ENCODE results near the gene CENATAC.

The CENATAC gene

DNA sequence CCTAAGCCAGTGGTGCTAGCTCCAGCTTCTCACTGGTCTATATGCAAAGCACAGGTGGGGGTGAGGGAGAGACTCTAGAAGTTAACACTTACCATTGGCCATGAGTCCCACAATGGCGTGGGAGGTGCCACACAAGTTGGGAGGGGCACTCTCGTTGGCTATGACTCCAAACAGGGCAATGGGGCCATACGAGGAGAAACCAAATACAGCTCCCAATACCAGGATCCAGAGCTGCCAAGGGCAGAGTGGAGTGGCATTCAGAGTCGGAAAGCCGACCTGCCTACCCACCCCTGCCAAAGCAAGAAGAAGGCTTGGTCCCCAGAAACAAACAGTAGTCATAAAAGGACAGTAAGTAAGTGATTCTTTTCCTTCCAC is 27.1 kb downstream of the CENATAC start:
- Histone ChIP-seq H3K4me3 (ENCODE audit: low read depth, low read length) (peak overlapping the region; percentile 11), H3K4me2 (ENCODE audit: low read length) (no peak overlapping the region), H2BK12ac (ENCODE audit: low read length) (peak overlapping the region; percentile 23), H3K4me1 (ENCODE audit: control insufficient read depth in 1 of 2, insufficient read depth in 2 of 2, low read length in 2 of 2) (peaks cover 32 to 45% of the 10 kb centered on the region in 2 experiments), H2AK5ac (ENCODE audit: low read length) (no peak overlapping the region), H3K23ac (ENCODE audit: low read length) (no peak overlapping the region), H3K79me1 (ENCODE audit: low read length) (peaks cover 1% of the 10 kb centered on the region), H3K14ac (ENCODE audit: low read length) (no peak overlapping the region), H3K4ac (ENCODE audit: low read depth, low read length) (no peak overlapping the region), H4K91ac (ENCODE audit: low read depth, low read length) (no peak overlapping the region), H3K9me3 (ENCODE audit: insufficient read depth, low read depth, low read length) (peaks cover 2% of the 10 kb centered on the region), H2BK5ac (ENCODE audit: low read depth, low read length, poor library complexity) (peak overlapping the region; percentile 34), H3K18ac (ENCODE audit: low read length) (no peak overlapping the region), H3K27me3 (ENCODE audit: insufficient read depth, low read length) (no peaks in the 10 kb centered on the region), H3K9ac (ENCODE audit: low read length) (no peak overlapping the region), H3K79me2 (ENCODE audit: control insufficient read depth, insufficient read depth, low read length, poor library complexity) (peaks cover 6% of the 10 kb centered on the region), H3K27ac (ENCODE audit: low read depth, low read length) (peak overlapping the region; percentile 60), H4K8ac (ENCODE audit: low read depth, low read length) (no peak overlapping the region), H3K36me3 (ENCODE audit: control insufficient read depth in 1 of 2, insufficient read depth in 2 of 2, low read length in 2 of 2) (peaks cover 34 to 47% of the 10 kb centered on the region in 2 experiments), H4K12ac (ENCODE audit: low read depth, low read length) (no peak overlapping the region), H2BK120ac (ENCODE audit: insufficient read depth, low read length, poor library complexity) (peak overlapping the region; percentile 20), H2AFZ (ENCODE audit: insufficient read depth, low read length, poor library complexity) (no peak overlapping the region)
- WGBS (ENCODE audit: extremely low coverage, insufficient coverage, insufficient read length), result no CpG with 5 or more reads among the region's 5 CpGs
- DNase-seq, result no peak

DNA sequence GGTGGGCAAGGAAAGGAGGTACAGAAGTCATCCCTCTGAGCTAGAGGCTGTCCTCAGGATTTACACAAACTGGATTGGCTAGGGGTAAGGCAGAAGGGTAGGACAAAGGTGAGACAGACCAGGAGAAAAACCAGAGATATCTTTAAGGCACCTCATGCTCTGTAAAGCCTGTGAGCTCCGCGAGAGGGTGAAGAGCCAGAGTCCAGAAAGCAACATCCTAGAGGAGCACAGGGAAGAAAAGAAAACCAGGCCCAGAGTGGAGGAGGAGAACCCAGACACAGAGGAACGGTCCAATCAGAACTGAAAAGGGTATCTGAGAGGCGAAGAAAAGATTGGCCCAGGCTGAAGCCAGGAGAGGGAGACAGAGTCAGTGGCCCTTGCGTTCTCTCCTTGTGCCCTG is 27.6 kb downstream of the CENATAC start:
- H2BK5ac ChIP-seq (ENCODE audit: low read depth, low read length, poor library complexity), result peak overlapping the region; percentile 5
- H3K79me2 ChIP-seq (ENCODE audit: control insufficient read depth, insufficient read depth, low read length, poor library complexity), result peaks cover 10% of the 10 kb centered on the region
- peak overlapping the region; percentile 28 for H2BK120ac ChIP-seq (ENCODE audit: insufficient read depth, low read length, poor library complexity)
- no peak overlapping the region for H3K4me2 ChIP-seq (ENCODE audit: low read length)
- no peak overlapping the region for H2AFZ ChIP-seq (ENCODE audit: insufficient read depth, low read length, poor library complexity)
- DNase-seq, result no peak
- no peak overlapping the region for H3K9ac ChIP-seq (ENCODE audit: low read length)
- no peaks in the 10 kb centered on the region for H3K27me3 ChIP-seq (ENCODE audit: insufficient read depth, low read length)
- peaks cover 2% of the 10 kb centered on the region for H3K9me3 ChIP-seq (ENCODE audit: insufficient read depth, low read depth, low read length)
- H4K12ac ChIP-seq (ENCODE audit: low read depth, low read length), result peak overlapping the region; percentile 7
- peaks cover 32 to 45% of the 10 kb centered on the region in 2 experiments for H3K4me1 ChIP-seq (ENCODE audit: control insufficient read depth in 1 of 2, insufficient read depth in 2 of 2, low read length in 2 of 2)
- H3K4me3 ChIP-seq (ENCODE audit: low read depth, low read length), result no peak overlapping the region
- peaks cover 4% of the 10 kb centered on the region for H3K79me1 ChIP-seq (ENCODE audit: low read length)
- WGBS (ENCODE audit: extremely low coverage, insufficient coverage, insufficient read length), result no CpG with 5 or more reads among the region's 5 CpGs
- peak overlapping the region; percentile 43 for H4K91ac ChIP-seq (ENCODE audit: low read depth, low read length)
- peak overlapping the region; percentile 42 for H3K18ac ChIP-seq (ENCODE audit: low read length)
- H3K27ac ChIP-seq (ENCODE audit: low read depth, low read length), result peak overlapping the region; percentile 57
- peaks cover 34 to 47% of the 10 kb centered on the region in 2 experiments for H3K36me3 ChIP-seq (ENCODE audit: control insufficient read depth in 1 of 2, insufficient read depth in 2 of 2, low read length in 2 of 2)
- peak overlapping the region; percentile 22 for H3K14ac ChIP-seq (ENCODE audit: low read length)
- no peak overlapping the region for H3K4ac ChIP-seq (ENCODE audit: low read depth, low read length)
- peak overlapping the region; percentile 40 for H4K8ac ChIP-seq (ENCODE audit: low read depth, low read length)
- H2BK12ac ChIP-seq (ENCODE audit: low read length), result no peak overlapping the region
- H3K23ac ChIP-seq (ENCODE audit: low read length), result no peak overlapping the region
- no peak overlapping the region for H2AK5ac ChIP-seq (ENCODE audit: low read length)

DNA sequence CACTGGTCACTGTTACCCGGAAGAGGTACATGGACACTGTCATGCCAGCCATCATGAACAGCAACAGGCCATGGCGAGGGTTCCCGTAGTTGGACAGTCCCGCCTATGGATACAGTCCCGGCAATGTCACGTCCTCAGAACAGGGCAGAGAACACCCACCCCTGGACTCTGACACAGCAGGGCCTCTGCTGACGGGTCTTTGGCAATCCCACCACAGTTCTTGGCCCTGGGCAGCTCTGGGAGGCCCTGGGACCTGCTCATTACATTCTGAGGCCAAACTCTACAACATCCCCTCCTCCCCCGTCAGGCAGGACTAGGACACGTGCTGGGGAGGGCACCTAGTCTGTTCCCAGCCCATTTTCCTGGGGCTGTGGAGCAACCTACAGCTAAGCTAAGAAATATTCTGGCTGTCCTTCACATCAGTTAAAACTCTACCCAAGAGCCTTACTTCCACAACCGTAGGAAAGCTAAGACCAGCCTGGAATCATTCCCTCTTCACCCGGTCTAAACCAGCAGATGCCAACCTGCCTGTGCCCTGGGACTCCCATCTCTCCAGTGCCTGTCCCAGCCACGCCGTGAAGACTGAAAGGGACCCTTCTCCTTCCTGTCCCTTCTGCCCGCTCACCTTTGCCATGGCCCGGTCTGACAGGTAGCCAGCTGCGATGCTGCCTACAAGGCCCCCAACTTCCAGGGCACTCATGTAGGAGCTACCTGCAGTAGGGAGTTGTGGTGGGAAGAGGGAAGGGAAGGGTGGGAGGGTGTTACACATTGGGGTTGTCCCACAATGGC is 28.2 kb downstream of the CENATAC start:
- no peak overlapping the region for H3K4ac ChIP-seq (ENCODE audit: low read depth, low read length)
- H3K9ac ChIP-seq (ENCODE audit: low read length), result no peak overlapping the region
- no CpG with 5 or more reads among the region's 16 CpGs for WGBS (ENCODE audit: extremely low coverage, insufficient coverage, insufficient read length)
- H3K36me3 ChIP-seq (ENCODE audit: control insufficient read depth in 1 of 2, insufficient read depth in 2 of 2, low read length in 2 of 2), result peaks cover 34 to 47% of the 10 kb centered on the region in 2 experiments
- no peak overlapping the region for H2BK12ac ChIP-seq (ENCODE audit: low read length)
- peaks cover 10% of the 10 kb centered on the region for H3K79me2 ChIP-seq (ENCODE audit: control insufficient read depth, insufficient read depth, low read length, poor library complexity)
- no peaks in the 10 kb centered on the region for H3K27me3 ChIP-seq (ENCODE audit: insufficient read depth, low read length)
- H3K23ac ChIP-seq (ENCODE audit: low read length), result no peak overlapping the region
- peaks cover 2% of the 10 kb centered on the region for H3K9me3 ChIP-seq (ENCODE audit: insufficient read depth, low read depth, low read length)
- peak overlapping the region; percentile 57 for H3K27ac ChIP-seq (ENCODE audit: low read depth, low read length)
- peak overlapping the region; percentile 28 for H2BK120ac ChIP-seq (ENCODE audit: insufficient read depth, low read length, poor library complexity)
- H2AK5ac ChIP-seq (ENCODE audit: low read length), result no peak overlapping the region
- H4K91ac ChIP-seq (ENCODE audit: low read depth, low read length), result peak overlapping the region; percentile 43
- no peak overlapping the region for H2AFZ ChIP-seq (ENCODE audit: insufficient read depth, low read length, poor library complexity)
- H4K12ac ChIP-seq (ENCODE audit: low read depth, low read length), result no peak overlapping the region
- H3K79me1 ChIP-seq (ENCODE audit: low read length), result peaks cover 5% of the 10 kb centered on the region
- no peak for DNase-seq
- H3K4me2 ChIP-seq (ENCODE audit: low read length), result no peak overlapping the region
- peak overlapping the region; percentile 22 for H3K14ac ChIP-seq (ENCODE audit: low read length)
- H2BK5ac ChIP-seq (ENCODE audit: low read depth, low read length, poor library complexity), result peak overlapping the region; percentile 5
- H4K8ac ChIP-seq (ENCODE audit: low read depth, low read length), result peak overlapping the region; percentile 40
- peak overlapping the region; percentile 42 for H3K18ac ChIP-seq (ENCODE audit: low read length)
- H3K4me3 ChIP-seq (ENCODE audit: low read depth, low read length), result no peak overlapping the region
- peaks cover 32 to 45% of the 10 kb centered on the region in 2 experiments for H3K4me1 ChIP-seq (ENCODE audit: control insufficient read depth in 1 of 2, insufficient read depth in 2 of 2, low read length in 2 of 2)

DNA sequence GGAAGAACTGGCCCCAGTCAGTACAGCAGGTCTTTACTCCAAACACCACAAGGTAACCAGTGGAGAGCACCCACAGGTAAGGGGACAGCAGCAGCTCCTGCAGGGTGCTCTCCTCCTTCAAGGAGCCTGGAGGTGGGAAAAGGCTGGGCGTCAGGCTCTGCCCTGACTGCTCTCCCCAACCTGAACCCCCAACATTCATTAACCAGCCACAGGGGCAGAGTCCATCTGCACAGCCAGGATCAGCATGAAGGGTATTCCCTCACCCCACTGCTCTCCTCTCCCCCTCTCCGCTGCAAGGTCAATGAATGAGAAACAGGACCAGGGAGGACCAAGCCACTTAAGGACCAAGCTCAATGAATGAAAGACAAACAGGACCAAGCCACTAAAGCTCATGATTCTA is 29.0 kb downstream of the CENATAC start:
- no peak overlapping the region for H3K27ac ChIP-seq (ENCODE audit: low read depth, low read length)
- H2AK5ac ChIP-seq (ENCODE audit: low read length), result no peak overlapping the region
- no peak overlapping the region for H3K4me3 ChIP-seq (ENCODE audit: low read depth, low read length)
- peaks cover 10% of the 10 kb centered on the region for H3K79me2 ChIP-seq (ENCODE audit: control insufficient read depth, insufficient read depth, low read length, poor library complexity)
- DNase-seq, result no peak
- H3K4me1 ChIP-seq (ENCODE audit: control insufficient read depth in 1 of 2, insufficient read depth in 2 of 2, low read length in 2 of 2), result peaks cover 32 to 45% of the 10 kb centered on the region in 2 experiments
- H4K8ac ChIP-seq (ENCODE audit: low read depth, low read length), result no peak overlapping the region
- H4K12ac ChIP-seq (ENCODE audit: low read depth, low read length), result no peak overlapping the region
- H3K18ac ChIP-seq (ENCODE audit: low read length), result no peak overlapping the region
- no peak overlapping the region for H3K14ac ChIP-seq (ENCODE audit: low read length)
- H3K9me3 ChIP-seq (ENCODE audit: insufficient read depth, low read depth, low read length), result peaks cover 2% of the 10 kb centered on the region
- no peak overlapping the region for H2BK120ac ChIP-seq (ENCODE audit: insufficient read depth, low read length, poor library complexity)
- H3K4ac ChIP-seq (ENCODE audit: low read depth, low read length), result no peak overlapping the region
- no peak overlapping the region for H4K91ac ChIP-seq (ENCODE audit: low read depth, low read length)
- WGBS (ENCODE audit: extremely low coverage, insufficient coverage, insufficient read length), result no CpG with 5 or more reads among the region's 2 CpGs
- no peak overlapping the region for H2BK5ac ChIP-seq (ENCODE audit: low read depth, low read length, poor library complexity)
- no peak overlapping the region for H2AFZ ChIP-seq (ENCODE audit: insufficient read depth, low read length, poor library complexity)
- H3K23ac ChIP-seq (ENCODE audit: low read length), result no peak overlapping the region
- no peak overlapping the region for H3K4me2 ChIP-seq (ENCODE audit: low read length)
- H3K79me1 ChIP-seq (ENCODE audit: low read length), result peaks cover 5% of the 10 kb centered on the region
- H3K9ac ChIP-seq (ENCODE audit: low read length), result no peak overlapping the region
- no peaks in the 10 kb centered on the region for H3K27me3 ChIP-seq (ENCODE audit: insufficient read depth, low read length)
- no peak overlapping the region for H2BK12ac ChIP-seq (ENCODE audit: low read length)
- H3K36me3 ChIP-seq (ENCODE audit: control insufficient read depth in 1 of 2, insufficient read depth in 2 of 2, low read length in 2 of 2), result peaks cover 32 to 43% of the 10 kb centered on the region in 2 experiments

Data from trophoblast cell (in vitro differentiated cells and primary cell).